Endometrial microvascular endothelial cells (primary cell): ENCODE data around the gene DLG2. TPM values are rescaled to one million over a fixed set of nuclear protein-coding genes. Genes with fewer than 3 reads are reported as not detected.
"Not testable (repeated sequence)": the region's sequence is repeated elsewhere in the genome, so short reads cannot be mapped to it uniquely, and the experiment has no call there.

Experiments
- in situ Hi-C: cut with HindIII; loops from 2 replicates; pipeline ENCODE4 v1.10.0; 2017; ENCODE audit warnings: low sequenced_read_pairs, low pct_unique_long_range_greater_than_20kb; ENCODE audit errors: inconsistent ontology term
- total RNA-seq: library from RNA; depleted of rRNA; stranded (reverse); fragments of >200 nt; gene quantifications from one replicate; pipeline ENCODE4 v1.2.3, GENCODE V29; 2015; ENCODE audit errors: inconsistent ontology term

DLG2 gene
- total RNA-seq, 1 donor from 2014 or later: not detected

DNA sequence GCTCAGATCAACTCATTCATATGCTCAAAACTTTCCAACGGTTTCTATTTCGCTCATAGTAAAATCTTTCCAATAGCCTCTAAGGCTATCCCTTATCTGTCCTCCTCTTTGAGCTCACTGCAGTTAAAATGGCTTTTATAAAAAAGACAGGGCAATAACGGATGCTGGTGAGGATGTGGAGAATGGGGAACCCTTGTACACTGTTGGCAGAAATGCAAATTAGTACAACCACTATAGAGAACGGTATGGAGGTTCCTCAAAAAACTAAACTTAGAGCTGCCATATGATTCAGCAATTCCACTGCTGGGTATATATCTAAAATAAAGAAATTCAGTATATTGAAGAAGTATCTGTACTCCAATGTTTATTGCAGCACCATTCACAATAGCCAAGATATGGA, 345.6 kb downstream of the DLG2 start:
- in situ Hi-C loops: no loop called here

DNA sequence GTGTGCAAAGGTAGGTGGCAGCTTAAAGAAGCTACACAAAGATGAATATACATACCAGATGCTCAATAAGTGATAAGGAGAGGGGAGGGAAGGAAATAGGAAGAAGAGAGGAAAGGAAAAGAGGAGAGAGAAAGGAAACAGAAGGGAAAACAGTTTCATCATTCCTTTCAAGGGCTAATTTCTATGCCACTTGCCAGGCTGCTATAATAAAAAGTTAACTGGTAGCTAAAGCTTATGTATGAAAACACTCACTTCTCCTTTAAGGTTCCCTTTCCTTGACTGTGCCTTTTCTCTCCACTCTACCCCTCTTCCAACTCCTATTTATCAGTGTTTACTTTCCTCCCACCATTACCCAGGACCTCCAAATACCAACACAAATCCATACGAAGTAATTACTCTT, 347.9 kb downstream of the DLG2 start:
- in situ Hi-C loops: no loop called here

DNA sequence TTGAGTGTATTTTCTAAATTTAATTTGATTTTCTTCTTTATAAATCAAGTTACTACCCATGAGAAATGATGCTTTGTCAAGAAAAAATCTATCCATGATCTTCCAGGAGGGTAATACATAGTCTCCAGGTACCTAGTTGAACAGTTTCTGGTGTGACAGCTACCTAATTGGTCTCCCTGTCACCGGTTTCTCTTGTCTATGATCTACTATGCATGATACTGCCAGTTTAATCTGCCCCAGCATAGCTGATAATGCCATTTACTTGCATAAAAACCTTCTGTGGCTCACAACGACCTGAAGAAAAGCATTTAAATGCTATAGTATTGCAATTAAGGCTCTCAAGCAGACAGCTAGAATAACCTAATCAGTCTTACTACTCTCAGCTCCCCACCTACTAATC, 349.5 kb downstream of the DLG2 start:
- in situ Hi-C loops: no loop called here

DNA sequence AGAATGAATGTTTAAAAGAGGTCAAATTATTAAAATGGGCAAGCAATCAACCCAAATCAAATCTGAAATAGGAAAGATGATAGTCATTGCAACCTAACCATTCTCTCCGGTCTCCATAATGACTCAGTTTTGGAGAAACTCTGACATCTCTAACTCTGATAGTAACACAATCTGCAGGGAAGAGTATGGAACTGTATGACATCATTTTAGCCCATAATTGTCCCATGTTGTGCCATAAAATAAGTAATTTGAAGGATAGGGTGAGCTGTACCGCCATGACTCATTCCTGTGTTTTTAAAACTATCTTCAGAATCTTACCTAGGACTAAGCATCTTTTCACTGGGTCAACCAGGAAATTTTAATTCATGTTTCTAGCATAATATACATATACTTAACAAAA, 350.8 kb downstream of the DLG2 start:
- in situ Hi-C loops: no loop called here

DNA sequence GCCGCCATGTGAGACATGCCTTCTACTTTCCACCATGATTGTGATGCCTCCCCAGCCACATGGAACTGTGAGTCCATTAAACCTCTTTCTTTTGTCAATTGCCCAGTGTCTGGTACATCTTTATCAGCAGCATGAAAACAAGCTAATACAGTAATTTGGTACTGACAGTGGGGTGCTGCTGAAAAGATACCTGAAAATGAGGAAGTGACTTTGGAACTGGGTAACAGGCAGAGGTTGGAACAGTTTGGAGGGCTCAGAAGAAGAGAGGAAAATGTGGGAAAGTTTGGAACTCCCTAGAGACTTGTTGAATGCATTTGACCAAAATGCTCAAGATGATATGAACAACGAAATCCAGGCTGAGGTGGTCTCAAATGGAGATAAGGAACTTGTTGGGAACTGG, 356.8 kb downstream of the DLG2 start:
- in situ Hi-C loops: not testable (repeated sequence)

DNA sequence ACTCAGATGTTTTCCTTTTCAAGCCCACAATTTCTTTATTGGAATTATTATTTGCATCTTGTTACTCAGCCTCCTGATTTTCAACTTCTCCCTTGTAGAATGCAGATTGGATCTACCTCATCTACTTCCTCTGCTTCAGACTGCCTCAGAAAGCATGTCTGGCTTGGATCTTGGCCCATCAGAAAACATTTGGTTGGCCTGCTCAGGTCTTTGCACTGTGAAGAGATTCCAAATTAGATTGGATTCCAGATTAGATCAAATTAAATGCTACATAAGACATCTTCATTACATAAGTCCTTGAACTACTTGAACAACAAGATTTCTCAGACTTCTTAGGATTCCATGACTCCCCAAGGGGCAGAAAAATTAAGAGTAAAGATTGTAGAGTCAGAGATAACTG, 358.0 kb downstream of the DLG2 start:
- in situ Hi-C loops: no loop called here

DNA sequence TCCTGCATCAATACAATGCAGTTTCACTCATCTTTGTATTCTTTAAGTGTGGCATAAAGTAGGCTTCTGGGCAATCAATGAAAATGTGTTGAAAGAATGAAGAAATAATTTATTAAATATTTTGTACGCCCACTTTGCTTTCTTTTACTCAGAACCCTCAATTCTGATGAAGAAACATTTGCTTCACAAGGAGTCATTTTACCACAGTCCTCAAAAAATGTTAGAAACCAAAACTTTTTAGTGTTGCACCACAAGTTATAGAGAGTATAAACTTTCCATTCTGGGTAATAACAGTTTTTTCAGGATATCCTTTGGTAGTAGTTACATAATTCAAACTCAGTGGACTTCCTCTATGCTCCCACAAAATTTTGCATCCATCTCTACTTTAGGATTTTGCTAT, 360.5 kb downstream of the DLG2 start:
- in situ Hi-C loops: no loop called here

DNA sequence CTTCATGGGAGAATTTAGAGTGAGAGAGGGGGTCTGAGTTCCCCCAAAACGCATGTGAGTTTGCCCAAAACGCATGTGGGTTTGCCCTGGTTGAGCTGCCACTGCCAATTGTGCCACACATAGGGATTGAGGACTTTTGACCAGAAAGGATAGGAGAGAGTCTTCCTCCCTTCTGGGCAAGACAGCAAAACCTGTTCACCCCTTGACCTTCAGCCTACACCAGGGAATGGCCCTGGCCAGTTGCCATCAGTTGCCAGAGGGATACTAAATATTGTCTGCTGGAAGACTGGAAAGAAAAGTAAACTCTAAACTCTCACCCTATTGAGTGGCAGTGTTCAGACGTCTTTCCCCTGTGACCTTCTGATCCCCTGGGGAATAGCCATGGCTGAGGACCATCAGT, 363.8 kb downstream of the DLG2 start:
- in situ Hi-C loops: no loop called here

DNA sequence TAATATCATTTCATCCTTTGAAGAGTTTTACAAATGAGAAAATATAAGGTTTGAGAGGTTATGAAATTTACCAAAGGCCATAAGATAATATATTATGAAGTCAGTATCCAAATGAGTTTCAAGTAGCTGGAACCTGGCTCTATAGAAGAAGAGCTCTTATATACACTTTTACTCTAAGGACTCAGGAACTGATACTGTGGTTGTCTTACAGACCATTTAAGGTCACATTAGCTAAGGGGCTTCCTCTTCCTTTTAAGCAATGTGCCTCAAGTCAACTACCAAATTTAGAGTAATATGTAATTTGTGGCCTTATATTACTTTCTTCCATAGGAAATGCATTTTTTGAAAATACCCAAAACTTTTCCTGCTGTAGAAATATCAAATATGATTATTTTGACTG, 369.3 kb downstream of the DLG2 start:
- in situ Hi-C loops: no loop called here

DNA sequence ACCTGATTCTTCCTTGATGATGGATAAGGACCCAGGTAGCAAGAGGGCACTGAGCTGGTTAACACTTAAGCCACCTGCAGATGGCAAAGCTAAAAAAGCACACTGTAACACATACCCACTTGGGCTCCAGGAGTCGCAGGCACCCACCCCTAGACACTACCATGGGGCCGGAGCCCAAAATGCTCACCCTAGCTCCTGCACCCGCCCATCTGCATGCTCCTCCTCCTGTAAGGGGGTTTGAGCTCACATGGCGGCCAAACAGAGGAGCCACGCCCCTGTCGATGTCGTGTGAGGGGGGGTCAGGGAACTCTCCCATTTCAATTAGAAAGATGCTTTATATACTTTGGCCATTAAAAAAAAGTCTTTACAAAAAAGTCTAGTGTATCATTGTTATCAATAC, 370.7 kb downstream of the DLG2 start:
- in situ Hi-C loops: no loop called here

DNA sequence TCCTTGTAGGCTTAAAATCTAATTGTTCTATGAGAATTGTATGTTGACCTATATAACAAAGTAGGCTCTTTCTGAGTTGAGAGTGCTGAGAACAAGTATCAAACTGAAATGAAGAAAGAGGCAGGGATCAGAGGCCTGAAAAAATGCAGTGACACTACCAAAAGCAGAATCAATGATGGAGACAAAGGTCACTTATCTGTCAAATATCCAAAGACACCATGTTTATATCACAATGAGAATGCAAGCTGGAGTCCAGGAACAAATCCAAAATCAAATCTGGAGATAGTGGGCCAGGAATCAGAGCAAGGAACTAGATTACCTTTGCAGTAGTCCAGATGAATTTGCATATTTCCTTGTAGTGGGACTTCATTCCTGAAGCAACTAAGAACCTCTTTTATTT, 377.7 kb downstream of the DLG2 start:
- in situ Hi-C loops: no loop called here

DNA sequence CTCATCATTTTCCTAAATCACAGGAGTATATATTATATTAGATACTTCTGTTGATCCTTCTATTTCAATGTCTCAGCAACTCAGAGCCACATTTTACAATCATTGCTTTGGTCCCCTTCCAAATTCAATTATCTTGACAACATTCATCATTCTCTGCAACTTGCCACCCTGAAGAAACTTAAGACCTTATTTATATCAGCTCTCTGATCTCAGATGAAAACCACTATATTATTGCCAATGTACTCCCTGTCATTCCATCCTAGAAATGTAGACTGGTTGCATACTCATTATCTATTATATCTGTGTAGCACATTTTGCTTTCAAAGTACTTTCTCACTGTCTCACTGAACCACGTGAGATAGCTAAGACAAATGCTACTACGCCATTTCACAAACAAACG, 379.3 kb downstream of the DLG2 start:
- in situ Hi-C loops: no loop called here

DNA sequence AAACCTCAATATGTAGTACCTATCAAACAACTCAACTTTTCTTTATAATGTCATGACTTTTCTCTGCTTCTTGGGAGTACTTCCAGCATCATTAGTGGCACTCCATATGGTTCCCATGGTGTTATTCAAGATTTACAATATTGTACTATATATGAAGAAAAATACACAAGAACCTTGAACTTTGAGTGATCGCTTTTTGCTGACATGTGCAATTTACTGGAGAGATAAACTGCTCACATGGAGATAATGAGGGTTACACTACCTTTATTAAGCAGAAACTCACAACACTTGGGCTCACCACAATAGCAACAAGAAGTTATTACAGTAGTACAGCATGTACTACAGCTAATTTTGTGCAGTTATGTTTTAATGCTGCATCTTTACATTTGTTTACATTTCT, 388.2 kb downstream of the DLG2 start:
- in situ Hi-C loops: no loop called here

DNA sequence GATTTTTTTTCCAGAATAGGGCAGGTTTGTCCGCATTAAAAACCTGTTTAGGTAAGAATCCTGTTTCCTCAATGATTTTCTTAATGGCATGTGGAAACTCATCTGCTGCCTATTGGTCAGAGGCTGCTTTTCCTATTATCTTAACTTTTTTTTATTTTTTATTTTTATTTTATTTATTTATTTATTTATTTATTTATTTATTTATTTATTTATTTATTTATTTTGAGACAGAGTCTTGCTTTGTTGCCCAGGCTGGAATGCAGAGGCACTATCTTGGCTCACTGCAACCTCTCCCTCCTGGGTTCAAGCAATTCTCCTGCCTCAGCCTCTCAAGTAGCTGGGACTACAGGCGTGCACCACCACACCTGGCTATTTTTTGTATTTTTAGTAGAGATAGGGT, 389.1 kb downstream of the DLG2 start:
- in situ Hi-C loops: not testable (repeated sequence)

DNA sequence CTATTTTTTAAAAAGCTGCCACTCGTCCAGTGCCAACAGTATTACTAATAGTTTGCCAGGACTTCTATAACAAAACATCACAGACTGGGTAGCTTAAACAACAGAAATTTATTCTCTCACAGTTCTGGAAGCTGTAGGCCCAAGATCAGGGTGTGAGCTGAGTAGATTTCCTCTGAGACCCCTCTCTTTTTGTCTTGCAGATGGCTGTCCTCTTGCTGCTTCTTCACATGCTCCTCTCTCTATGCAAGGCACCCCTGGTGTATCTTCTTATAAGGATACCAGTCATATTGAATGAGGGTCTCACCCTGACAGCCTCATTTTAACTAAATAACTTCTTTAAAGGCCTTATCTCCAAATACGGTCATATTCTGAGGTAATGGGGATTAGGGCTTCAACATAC, 390.9 kb downstream of the DLG2 start:
- in situ Hi-C loops: no loop called here

DNA sequence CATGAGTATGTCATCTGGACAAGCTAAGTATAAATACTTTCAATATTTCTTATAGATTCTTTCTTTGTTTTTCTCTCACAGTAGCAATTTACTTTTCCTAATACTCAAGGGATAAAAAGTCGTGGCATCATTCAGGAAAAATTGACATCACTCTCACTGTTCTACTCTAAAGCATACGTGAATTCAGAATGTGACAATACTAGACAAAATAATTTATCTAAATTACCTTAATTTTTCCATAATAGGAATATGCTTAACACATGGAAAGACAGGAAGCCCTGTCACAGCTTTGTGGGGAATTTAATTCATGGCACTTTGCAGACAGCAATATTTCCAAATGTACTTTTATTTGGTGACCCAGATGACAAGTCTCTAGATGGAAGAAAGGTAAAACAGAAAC, 394.6 kb downstream of the DLG2 start:
- in situ Hi-C loops: no loop called here

DNA sequence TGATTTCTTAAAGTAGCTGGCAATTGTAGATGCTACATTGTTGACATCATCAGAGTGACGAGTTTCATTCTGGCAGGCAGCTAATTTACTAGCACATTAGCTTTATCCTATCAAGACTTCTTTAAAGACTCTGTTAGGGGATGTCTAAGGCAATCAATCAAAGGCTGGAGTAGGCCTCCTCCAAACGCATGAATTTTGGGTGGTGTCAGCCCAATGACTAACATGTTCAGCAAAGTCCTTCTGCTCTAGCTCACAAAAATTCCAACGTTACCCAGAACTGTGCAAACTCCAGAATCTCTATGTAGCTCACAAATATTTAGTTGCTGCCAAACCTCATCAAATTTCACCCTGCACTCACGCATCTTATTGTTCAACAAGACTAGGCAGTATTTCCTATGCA, 395.6 kb downstream of the DLG2 start:
- in situ Hi-C loops: no loop called here

DNA sequence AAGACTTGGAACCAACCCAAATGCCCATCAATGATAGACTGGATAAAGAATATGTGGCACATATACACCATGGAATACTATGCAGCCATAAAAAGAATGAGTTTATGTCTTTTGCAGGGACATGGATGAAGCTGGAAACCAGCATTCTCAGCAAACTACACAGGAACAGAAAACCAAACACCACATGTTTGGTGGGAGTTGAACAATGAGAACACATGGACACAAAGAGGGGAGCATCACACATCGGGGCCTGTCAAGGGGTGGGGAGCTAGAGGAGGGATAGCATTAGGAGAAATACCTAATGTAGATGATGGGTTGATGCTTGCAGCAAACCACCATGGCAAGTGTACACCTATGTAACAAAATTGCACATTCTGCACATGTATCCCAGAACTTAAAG, 397.4 kb downstream of the DLG2 start:
- in situ Hi-C loops: not testable (repeated sequence)

DNA sequence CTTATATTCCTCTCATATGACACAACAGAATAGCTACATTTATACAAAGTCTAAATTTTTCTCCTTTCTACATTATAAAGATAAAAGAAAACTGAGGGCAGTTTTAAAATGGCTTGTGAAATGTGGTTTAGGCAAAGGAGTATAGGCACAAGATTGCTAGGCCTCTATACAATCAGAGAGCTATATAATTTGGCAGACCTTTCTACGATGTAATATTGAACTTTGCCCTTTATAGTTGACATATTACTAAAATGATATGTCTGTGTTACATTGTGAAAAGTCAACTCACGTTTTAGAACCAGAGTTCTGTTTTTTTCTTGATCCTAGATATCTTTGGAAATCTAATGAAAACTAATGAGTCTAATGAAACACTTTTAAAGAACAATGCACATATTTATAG, 430.2 kb downstream of the DLG2 start:
- in situ Hi-C loops: no loop called here

DNA sequence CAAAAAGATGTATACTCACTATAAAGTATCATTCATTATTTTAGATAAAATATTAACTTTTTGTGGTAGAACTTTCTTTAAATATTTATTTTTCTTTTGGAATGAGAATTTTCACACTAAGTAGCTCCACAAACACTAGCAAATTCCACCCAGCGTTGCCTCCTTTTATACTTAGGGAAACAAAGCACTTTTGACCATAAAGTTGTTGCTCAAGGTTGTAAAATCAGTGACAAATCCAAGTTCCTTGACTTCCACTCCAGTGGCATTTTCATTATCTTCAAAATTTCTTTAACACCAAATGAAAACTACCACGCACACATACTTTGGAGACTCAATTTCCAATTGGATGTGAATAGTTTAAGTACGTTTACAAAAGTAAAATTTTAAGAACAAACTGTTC, 431.2 kb downstream of the DLG2 start:
- in situ Hi-C loops: no loop called here

DNA sequence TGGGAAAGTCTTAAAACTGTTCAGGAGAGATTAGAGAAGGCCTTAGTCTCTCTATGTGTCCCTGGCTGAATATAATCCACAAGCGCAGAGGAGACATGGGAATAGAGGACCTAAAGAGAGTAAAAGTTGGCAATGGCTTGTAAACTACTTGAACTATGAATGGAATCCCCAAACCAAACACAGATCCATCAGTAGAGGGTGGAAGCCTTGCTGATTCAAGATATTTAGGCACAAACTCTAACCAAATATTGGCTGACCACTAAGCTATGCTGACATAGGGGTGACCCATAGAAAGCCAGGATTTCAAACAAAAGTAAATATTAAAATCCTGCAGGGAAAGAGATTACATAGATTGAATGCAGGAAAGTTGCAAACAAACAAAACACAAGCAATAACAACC, 439.2 kb downstream of the DLG2 start:
- in situ Hi-C loops: no loop called here

DNA sequence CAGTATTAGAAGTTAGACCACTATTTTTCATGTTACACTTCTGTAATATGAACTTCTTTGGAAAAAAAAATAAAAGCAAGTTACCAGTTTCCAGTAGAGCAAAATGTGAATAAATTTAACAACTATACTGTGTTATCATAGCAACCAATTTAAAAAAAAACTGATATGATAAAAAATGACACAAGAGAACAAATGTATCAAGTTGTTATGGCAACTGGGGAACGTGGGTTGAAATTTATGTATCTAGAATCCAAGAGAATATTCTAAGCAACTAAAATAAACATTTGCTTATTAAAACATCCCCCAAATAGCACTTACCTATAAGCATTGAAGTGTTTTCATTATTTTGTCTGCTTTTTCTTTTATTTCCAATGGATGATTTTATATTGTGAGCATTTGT, 442.4 kb downstream of the DLG2 start:
- in situ Hi-C loops: no loop called here
